Medulla oblongata (tissue), 1 donor: ENCODE measurements around the gene ARHGAP24.

Experiments
- DNase-seq: peaks from one replicate; pipeline ENCODE4 v3.0.0-alpha.2; 2015; ENCODE audit errors: extremely low spot score

ARHGAP24 gene

GRCh38 chr4:85697854-85698253, 222.9 kb downstream of the ARHGAP24 start:
- no peak for DNase-seq

- DNase-seq = no peak
These were observed 225.4 kb downstream of the ARHGAP24 start for GRCh38 chr4:85700362-85700761.

GRCh38 chr4:85701861-85702321, 226.9 kb downstream of the ARHGAP24 start:
- peak; percentile 65 for DNase-seq

- DNase-seq = peak; percentile 72
These were observed 228.1 kb downstream of the ARHGAP24 start for GRCh38 chr4:85703096-85703495.

GRCh38 chr4:85707611-85708010, 232.7 kb downstream of the ARHGAP24 start:
- no peak for DNase-seq

GRCh38 chr4:85708468-85708867, 233.5 kb downstream of the ARHGAP24 start:
- no peak for DNase-seq

- DNase-seq = no peak
These were observed 238.1 kb downstream of the ARHGAP24 start for GRCh38 chr4:85713005-85713404.

GRCh38 chr4:85715991-85716737, 241.2 kb downstream of the ARHGAP24 start:
- DNase-seq = no peak

GRCh38 chr4:85717351-85717750, 242.4 kb downstream of the ARHGAP24 start:
- DNase-seq = no peak

- DNase-seq = no peak
These were observed 242.9 kb downstream of the ARHGAP24 start for GRCh38 chr4:85717847-85718246.

GRCh38 chr4:85720735-85721134, 245.8 kb downstream of the ARHGAP24 start:
- no peak for DNase-seq

GRCh38 chr4:85722401-85722800, 247.5 kb downstream of the ARHGAP24 start:
- DNase-seq = no peak

GRCh38 chr4:85722807-85723206, 247.9 kb downstream of the ARHGAP24 start:
- DNase-seq = no peak

- DNase-seq = peak; percentile 65
These were observed 250.0 kb downstream of the ARHGAP24 start for GRCh38 chr4:85724791-85725563.

GRCh38 chr4:85725721-85726170, 250.8 kb downstream of the ARHGAP24 start:
- DNase-seq = peak; percentile 78

GRCh38 chr4:85726555-85726954, 251.6 kb downstream of the ARHGAP24 start:
- no peak for DNase-seq

- no peak for DNase-seq
These were observed 253.5 kb downstream of the ARHGAP24 start for GRCh38 chr4:85728464-85728863.

GRCh38 chr4:85732124-85732523, 257.2 kb downstream of the ARHGAP24 start:
- no peak for DNase-seq

GRCh38 chr4:85733798-85734197, 258.8 kb downstream of the ARHGAP24 start:
- peak; percentile 71 for DNase-seq

GRCh38 chr4:85734424-85734831, 259.5 kb downstream of the ARHGAP24 start:
- peak; percentile 48 for DNase-seq

GRCh38 chr4:85736571-85736970, 261.6 kb downstream of the ARHGAP24 start:
- DNase-seq = peak; percentile 45

GRCh38 chr4:85737254-85737653, 262.3 kb downstream of the ARHGAP24 start:
- no peak for DNase-seq

GRCh38 chr4:85738721-85739120, 263.8 kb downstream of the ARHGAP24 start:
- no peak for DNase-seq
